OCI-LY7 (cell line): Measurements from ENCODE around the gene ATXN1. TPM values are rescaled to one million over a fixed set of nuclear protein-coding genes. Genes with fewer than 3 reads are reported as not detected.

ENCODE experiments used
- BruUV-seq: library from RNA; stranded (reverse); fragments of 400-500 nt; replicated peaks from 2 replicates; lab custom pipeline; 2021; lab: Mats Ljungman, UMichigan
- CTCF ChIA-PET: fragments of 300-600 bp; sonication (Branson Sonifier 250); formaldehyde crosslinking; loops from one replicate; lab custom pipeline; 2022; ENCODE audit warnings: antibody characterized with exemption; ENCODE audit not compliant: unreplicated experiment; lab: Charles Lee
- POLR2A ChIA-PET: fragments of 300-600 bp; sonication (Branson Sonifier 250); formaldehyde crosslinking; loops from one replicate; lab custom pipeline; 2022; ENCODE audit warnings: antibody characterized with exemption; lab: Charles Lee
- DNase-seq: peaks from one replicate; pipeline ENCODE4 v3.0.0-alpha.2; 2015; ENCODE audit warnings: low spot score
- H2AFZ ChIP-seq: fragments of 200-600 bp; sonication (generic), shearing (Covaris generic); 2 replicates; pipeline ENCODE4 v1.6.1; 2014; ENCODE audit warnings: mild to moderate bottlenecking, antibody characterized with exemption, low read length, moderate library complexity
- H3K27ac ChIP-seq: fragments of 200-600 bp; sonication (generic); 2 replicates; pipeline ENCODE4 v1.5.1; 2014; ENCODE audit warnings: mixed run types, low read depth, mild to moderate bottlenecking, moderate library complexity, low read length, inconsistent platforms; ENCODE audit not compliant: poor library complexity, severe bottlenecking
- H3K36me3 ChIP-seq: fragments of 200-600 bp; sonication (generic); 2 replicates; pipeline ENCODE4 v1.6.1; 2014; ENCODE audit warnings: mild to moderate bottlenecking, antibody characterized with exemption, low read length, moderate library complexity, mixed read lengths; ENCODE audit not compliant: insufficient read depth
- H3K4me1 ChIP-seq: fragments of 200-600 bp; sonication (generic); 2 replicates; pipeline ENCODE4 v1.5.1; 2014; ENCODE audit warnings: mild to moderate bottlenecking, low read length; ENCODE audit not compliant: insufficient read depth, poor library complexity, severe bottlenecking
- H3K4me2 ChIP-seq: fragments of 200-600 bp; sonication (generic); 2 replicates; pipeline ENCODE4 v1.6.1; 2014; ENCODE audit warnings: mild to moderate bottlenecking, low read length
- H3K4me3 ChIP-seq: fragments of 200-600 bp; sonication (generic); 2 replicates; pipeline ENCODE4 v1.5.1; 2014; ENCODE audit warnings: mild to moderate bottlenecking, low read depth, low read length; ENCODE audit not compliant: poor library complexity, severe bottlenecking
- H3K79me2 ChIP-seq: fragments of 200-600 bp; sonication (generic); 2 replicates; pipeline ENCODE4 v1.6.1; 2016; ENCODE audit warnings: low read depth, mild to moderate bottlenecking, low read length, moderate library complexity, mixed read lengths; ENCODE audit not compliant: insufficient read depth
- H3K9me2 ChIP-seq: fragments of 200-600 bp; sonication (generic); 2 replicates; pipeline ENCODE4 v1.6.1; 2016; ENCODE audit warnings: mild to moderate bottlenecking, low read length, mixed read lengths; ENCODE audit not compliant: insufficient read depth
- H3K9me3 ChIP-seq: fragments of 200-600 bp; sonication (generic); 2 replicates; pipeline ENCODE4 v1.6.1; 2014; ENCODE audit warnings: mild to moderate bottlenecking, mixed run types, low read length, mixed read lengths
- H4K20me1 ChIP-seq: fragments of 200-600 bp; sonication (generic); 2 replicates; pipeline ENCODE4 v1.6.1; 2014; ENCODE audit warnings: mild to moderate bottlenecking, antibody characterized with exemption, low read length, moderate library complexity, mixed read lengths; ENCODE audit not compliant: insufficient read depth
- CTCF ChIP-seq: fragments of 200-600 bp; sonication (generic); conservative IDR thresholded peaks from 2 replicates; pipeline ENCODE4 v1.5.1; 2014; ENCODE audit warnings: mild to moderate bottlenecking, antibody characterized with exemption, low read length, moderate library complexity, mixed read lengths
- EZH2phosphoT487 ChIP-seq: fragments of 200-600 bp; sonication (generic); IDR thresholded peaks from 2 replicates; pipeline ENCODE4 v1.6.1; 2018; ENCODE audit warnings: low read depth, borderline replicate concordance, mild to moderate bottlenecking, mixed run types, antibody characterized with exemption, low read length, moderate library complexity, mixed read lengths
- intact Hi-C: fragments of 100-400 bp; cut with micrococcal nuclease; formaldehyde crosslinking; loops from one replicate; pipeline ENCODE4 v1.10.0; 2022; ENCODE audit not compliant: unreplicated experiment
- total RNA-seq, 2 experiments: library from RNA; depleted of rRNA in 1 of 2; stranded (reverse); fragments of >200 nt in 1 of 2; shearing (Covaris generic) in 1 of 2; gene quantifications; 2 replicates each; pipeline ENCODE4 v1.2.3, GENCODE V29; 2014 to 2022

Gene ATXN1
- total RNA-seq, 2 experiments from 2014 or later: not detected

- DNase-seq: peak; percentile 63
- no peaks in the 10 kb centered on the region for H3K9me2 ChIP-seq
- H2AFZ ChIP-seq: no peak overlapping the region; the same call in 1 of the 2 replicates
- H3K9me3 ChIP-seq: no peaks in the 10 kb centered on the region
- ChIA-PET POLR2A (interaction anchor here (0.7 kb wide), 1 partner anchor 21 kb away, joined by 3 read pairs; no protein-coding TSS in a partner anchor), CTCF (no interaction called here)
- H3K79me2 ChIP-seq: no peaks in the 10 kb centered on the region
- no peaks in the 10 kb centered on the region for H3K36me3 ChIP-seq
- H3K27ac ChIP-seq: no peak overlapping the region
- TF ChIP-seq EZH2phosphoT487 (no peak), CTCF (peak; percentile 96)
- no peaks in the 10 kb centered on the region for H4K20me1 ChIP-seq
- peaks cover 5% of the 10 kb centered on the region for H3K4me1 ChIP-seq
- H3K4me2 ChIP-seq: peak overlapping the region; percentile 27; the same call in 1 of the 2 replicates
- no TSS peak for BruUV-seq
- H3K4me3 ChIP-seq: no peak overlapping the region
- intact Hi-C loops: loop anchor here (1.0 to 2.0 kb wide), 6 partner anchors 77 to 633 kb away; no protein-coding TSS in a partner anchor
Measured at GRCh38 chr6:16331384-16332174, 429.7 kb downstream of the ATXN1 start.

GRCh38 chr6:16329233-16329632 lies 432.0 kb downstream of the ATXN1 start:
- Histone ChIP-seq H4K20me1 (no peaks in the 10 kb centered on the region), H3K4me2 (no peak overlapping the region), H3K79me2 (no peaks in the 10 kb centered on the region), H2AFZ (no peak overlapping the region), H3K27ac (no peak overlapping the region), H3K36me3 (no peaks in the 10 kb centered on the region), H3K9me3 (no peaks in the 10 kb centered on the region), H3K4me1 (peaks cover 5% of the 10 kb centered on the region), H3K4me3 (no peak overlapping the region), H3K9me2 (no peaks in the 10 kb centered on the region)
- POLR2A ChIA-PET: interaction anchor here (0.5 to 0.8 kb wide), 2 partner anchors 84 to 536 kb away, joined by 3 read pairs; no protein-coding TSS in a partner anchor
- no TSS peak for BruUV-seq
- intact Hi-C loops: no loop called here
- TF ChIP-seq CTCF: no peak
- TF ChIP-seq EZH2phosphoT487: no peak
- CTCF ChIA-PET: interaction anchor here (0.6 kb wide), 1 partner anchor 81 kb away, joined by 3 read pairs; no protein-coding TSS in a partner anchor
- no peak for DNase-seq
